Measurements from ENCODE around the gene ZNF462.

The ZNF462 gene

DNA sequence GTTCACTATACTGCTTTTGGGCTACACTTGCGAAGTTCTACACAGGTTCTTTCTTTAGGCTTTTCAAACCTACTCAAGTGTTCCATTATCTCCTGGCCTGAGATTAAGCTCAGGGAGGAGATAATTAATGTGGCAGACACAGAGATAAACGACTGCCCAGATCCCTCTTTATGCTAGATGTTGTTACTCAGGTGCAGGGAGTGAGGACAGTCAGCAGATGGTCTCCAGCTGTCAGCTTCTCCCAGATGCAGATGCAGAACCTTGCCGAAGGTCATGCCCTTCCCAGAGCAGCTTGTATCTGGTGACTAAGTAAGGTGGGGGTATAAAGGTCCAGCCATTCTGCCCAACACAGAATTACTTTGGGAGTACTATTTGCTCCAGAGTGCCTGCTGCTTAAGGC lies 166.2 kb downstream of the ZNF462 start:
- Histone ChIP-seq H3K27me3 (ENCODE audit: low read depth, low read length) (peaks cover 18% of the 10 kb centered on the region), H3K9me3 (ENCODE audit: insufficient read depth, low read length) (no peaks in the 10 kb centered on the region), H4K20me1 (ENCODE audit: insufficient read depth, low read length) (no peaks in the 10 kb centered on the region), H3K4me3 (ENCODE audit: low read length) (no peak overlapping the region), H2AFZ (ENCODE audit: low read depth, low read length) (no peak overlapping the region), H3K27ac (ENCODE audit: low read length) (no peak overlapping the region), H3K4me2 (ENCODE audit: low read length) (no peak overlapping the region), H3K4me1 (ENCODE audit: low read length) (peaks cover 12% of the 10 kb centered on the region), H3K36me3 (replicated peaks; ENCODE audit: low read depth, low read length) (no peaks in the 10 kb centered on the region), H3K79me2 (ENCODE audit: low read length) (no peaks in the 10 kb centered on the region), H3K9ac (ENCODE audit: low read length) (no peak overlapping the region)
- TF ChIP-seq, protein P1, sequence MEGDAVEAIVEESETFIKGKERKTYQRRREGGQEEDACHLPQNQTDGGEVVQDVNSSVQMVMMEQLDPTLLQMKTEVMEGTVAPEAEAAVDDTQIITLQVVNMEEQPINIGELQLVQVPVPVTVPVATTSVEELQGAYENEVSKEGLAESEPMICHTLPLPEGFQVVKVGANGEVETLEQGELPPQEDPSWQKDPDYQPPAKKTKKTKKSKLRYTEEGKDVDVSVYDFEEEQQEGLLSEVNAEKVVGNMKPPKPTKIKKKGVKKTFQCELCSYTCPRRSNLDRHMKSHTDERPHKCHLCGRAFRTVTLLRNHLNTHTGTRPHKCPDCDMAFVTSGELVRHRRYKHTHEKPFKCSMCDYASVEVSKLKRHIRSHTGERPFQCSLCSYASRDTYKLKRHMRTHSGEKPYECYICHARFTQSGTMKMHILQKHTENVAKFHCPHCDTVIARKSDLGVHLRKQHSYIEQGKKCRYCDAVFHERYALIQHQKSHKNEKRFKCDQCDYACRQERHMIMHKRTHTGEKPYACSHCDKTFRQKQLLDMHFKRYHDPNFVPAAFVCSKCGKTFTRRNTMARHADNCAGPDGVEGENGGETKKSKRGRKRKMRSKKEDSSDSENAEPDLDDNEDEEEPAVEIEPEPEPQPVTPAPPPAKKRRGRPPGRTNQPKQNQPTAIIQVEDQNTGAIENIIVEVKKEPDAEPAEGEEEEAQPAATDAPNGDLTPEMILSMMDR (IDR thresholded peaks at IDR 0.05; ENCODE audit: low read depth, low read length): no peak
- TF ChIP-seq EZH2phosphoT487 (IDR thresholded peaks at IDR 0.05; ENCODE audit: low read depth): no peak

DNA sequence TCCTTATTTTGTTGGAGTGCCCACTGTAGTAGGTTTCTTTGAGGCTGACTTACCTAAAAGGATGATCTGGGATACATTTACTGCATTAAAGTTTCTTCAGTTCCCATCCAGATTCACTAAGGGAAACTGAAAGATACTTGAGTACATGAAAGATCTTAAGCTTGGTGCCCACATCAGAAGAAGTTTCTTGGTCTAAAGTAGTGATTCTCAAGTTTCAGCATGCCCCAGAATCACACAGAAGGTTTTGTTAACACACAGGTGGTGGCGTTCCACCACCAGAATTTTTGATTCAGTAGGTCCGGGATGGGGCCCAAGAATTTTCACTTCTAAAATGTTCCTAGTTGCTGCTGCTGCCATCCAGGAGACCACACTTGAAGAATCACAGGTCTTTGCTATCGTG lies 171.0 kb downstream of the ZNF462 start:
- Histone ChIP-seq H3K27me3 (ENCODE audit: low read depth, low read length) (peaks cover 28% of the 10 kb centered on the region), H3K4me2 (ENCODE audit: low read length) (no peak overlapping the region), H3K9me3 (ENCODE audit: insufficient read depth, low read length) (no peaks in the 10 kb centered on the region), H3K79me2 (ENCODE audit: low read length) (no peaks in the 10 kb centered on the region), H3K9ac (ENCODE audit: low read length) (no peak overlapping the region), H3K4me1 (ENCODE audit: low read length) (peaks cover 29% of the 10 kb centered on the region), H4K20me1 (ENCODE audit: insufficient read depth, low read length) (no peaks in the 10 kb centered on the region), H3K36me3 (replicated peaks; ENCODE audit: low read depth, low read length) (no peaks in the 10 kb centered on the region), H2AFZ (ENCODE audit: low read depth, low read length) (no peak overlapping the region), H3K4me3 (ENCODE audit: low read length) (no peak overlapping the region), H3K27ac (ENCODE audit: low read length) (no peak overlapping the region)
- TF ChIP-seq, protein P1 (IDR thresholded peaks at IDR 0.05; ENCODE audit: low read depth, low read length): no peak
- TF ChIP-seq EZH2phosphoT487 (IDR thresholded peaks at IDR 0.05; ENCODE audit: low read depth): no peak

DNA sequence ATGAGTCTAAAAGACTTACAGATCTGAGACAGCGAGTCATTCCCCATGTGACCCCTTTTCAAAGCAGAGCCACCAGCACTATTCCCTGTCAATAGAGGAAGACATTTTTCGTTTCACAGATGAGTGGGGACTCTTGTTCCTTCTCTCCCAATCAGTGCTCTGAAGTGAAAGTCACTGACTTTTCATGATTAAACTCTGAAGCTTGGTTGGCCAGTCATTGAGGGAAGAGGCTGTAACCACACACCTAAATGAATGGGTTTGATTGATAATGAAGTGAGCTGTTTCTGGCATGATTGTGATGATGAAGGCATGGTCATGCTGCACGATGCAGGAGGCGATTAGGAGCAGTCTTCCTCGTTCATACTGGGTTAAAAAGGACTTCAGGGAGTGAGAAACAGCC lies 171.9 kb downstream of the ZNF462 start:
- no peak overlapping the region for H3K9ac ChIP-seq (ENCODE audit: low read length)
- H3K27me3 ChIP-seq (ENCODE audit: low read depth, low read length): peaks cover 22% of the 10 kb centered on the region
- H3K79me2 ChIP-seq (ENCODE audit: low read length): no peaks in the 10 kb centered on the region
- no peaks in the 10 kb centered on the region for H3K36me3 ChIP-seq (replicated peaks; ENCODE audit: low read depth, low read length)
- peak overlapping the region; percentile 21 for H3K4me3 ChIP-seq (ENCODE audit: low read length)
- no peak for TF ChIP-seq EZH2phosphoT487 (IDR thresholded peaks at IDR 0.05; ENCODE audit: low read depth)
- TF ChIP-seq, protein P1 (IDR thresholded peaks at IDR 0.05; ENCODE audit: low read depth, low read length): no peak
- no peak overlapping the region for H3K27ac ChIP-seq (ENCODE audit: low read length)
- no peaks in the 10 kb centered on the region for H3K9me3 ChIP-seq (ENCODE audit: insufficient read depth, low read length)
- H3K4me2 ChIP-seq (ENCODE audit: low read length): peak overlapping the region; percentile 59
- no peak overlapping the region for H2AFZ ChIP-seq (ENCODE audit: low read depth, low read length)
- H4K20me1 ChIP-seq (ENCODE audit: insufficient read depth, low read length): no peaks in the 10 kb centered on the region
- peaks cover 38% of the 10 kb centered on the region for H3K4me1 ChIP-seq (ENCODE audit: low read length)

DNA sequence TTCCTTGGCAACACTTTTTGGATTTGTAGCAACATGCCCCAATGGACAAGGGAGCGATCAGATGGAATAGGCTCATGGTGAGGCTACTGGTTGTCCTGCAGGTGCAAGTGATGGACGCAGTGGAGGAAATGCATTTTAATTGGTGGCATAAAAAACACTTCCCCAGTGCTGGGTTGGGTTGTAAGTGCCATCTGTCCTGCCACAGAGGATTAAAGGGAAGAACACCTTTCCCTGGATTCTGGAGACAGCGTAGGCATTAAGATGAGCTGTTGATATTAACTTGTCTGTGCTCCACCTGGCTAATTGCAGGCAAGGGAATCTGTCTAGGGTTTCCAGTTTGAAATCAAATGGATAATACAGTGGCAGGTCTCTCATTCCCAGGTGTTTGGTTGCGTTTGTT lies 173.4 kb downstream of the ZNF462 start:
- TF ChIP-seq, protein P1 (IDR thresholded peaks at IDR 0.05; ENCODE audit: low read depth, low read length): no peak
- TF ChIP-seq EZH2phosphoT487 (IDR thresholded peaks at IDR 0.05; ENCODE audit: low read depth): no peak
- Histone ChIP-seq H3K4me2 (ENCODE audit: low read length) (no peak overlapping the region), H3K9ac (ENCODE audit: low read length) (no peak overlapping the region), H3K27me3 (ENCODE audit: low read depth, low read length) (peaks cover 23% of the 10 kb centered on the region), H2AFZ (ENCODE audit: low read depth, low read length) (no peak overlapping the region), H3K79me2 (ENCODE audit: low read length) (no peaks in the 10 kb centered on the region), H3K36me3 (replicated peaks; ENCODE audit: low read depth, low read length) (no peaks in the 10 kb centered on the region), H4K20me1 (ENCODE audit: insufficient read depth, low read length) (no peaks in the 10 kb centered on the region), H3K4me3 (ENCODE audit: low read length) (no peak overlapping the region), H3K27ac (ENCODE audit: low read length) (no peak overlapping the region), H3K4me1 (ENCODE audit: low read length) (peaks cover 39% of the 10 kb centered on the region), H3K9me3 (ENCODE audit: insufficient read depth, low read length) (no peaks in the 10 kb centered on the region)
